ENCODE results near the gene FBXL13.
"Not testable (repeated sequence)": the region's sequence is repeated elsewhere in the genome, so short reads cannot be mapped to it uniquely, and the experiment has no call there.

Gene FBXL13

GRCh38 chr7:103079836-103080235 lies 5.2 kb upstream of the FBXL13 start:
- no peak for DNase-seq (ENCODE audit: low spot score)

- DNase-seq (ENCODE audit: low spot score): not testable (repeated sequence)
These were observed 3.6 kb upstream of the FBXL13 start for GRCh38 chr7:103078226-103078625.

- DNase-seq (ENCODE audit: low spot score): no peak
These were observed 2.7 kb upstream of the FBXL13 start for GRCh38 chr7:103077318-103077717.

GRCh38 chr7:103076764-103077163 lies 2.2 kb upstream of the FBXL13 start:
- no peak for DNase-seq (ENCODE audit: low spot score)

- DNase-seq (ENCODE audit: low spot score): peak; percentile 44
These were observed 832 bp upstream of the FBXL13 start for GRCh38 chr7:103075337-103075918.

- DNase-seq (ENCODE audit: low spot score): peak; percentile 16
These were observed 542 bp downstream of the FBXL13 start for GRCh38 chr7:103073989-103074518.

- DNase-seq (ENCODE audit: low spot score): no peak
These were observed 3.6 kb downstream of the FBXL13 start for GRCh38 chr7:103071000-103071399.

GRCh38 chr7:103068414-103069403 lies 5.9 kb downstream of the FBXL13 start:
- DNase-seq (ENCODE audit: low spot score): no peak

GRCh38 chr7:103065667-103066066 lies 8.9 kb downstream of the FBXL13 start:
- DNase-seq (ENCODE audit: low spot score): peak; percentile 19

GRCh38 chr7:103063895-103064294 lies 10.7 kb downstream of the FBXL13 start:
- no peak for DNase-seq (ENCODE audit: low spot score)

- DNase-seq (ENCODE audit: low spot score): no peak
These were observed 15.1 kb downstream of the FBXL13 start for GRCh38 chr7:103059471-103059870.

- DNase-seq (ENCODE audit: low spot score): no peak
These were observed 16.5 kb downstream of the FBXL13 start for GRCh38 chr7:103058122-103058521.

- DNase-seq (ENCODE audit: low spot score): not testable (repeated sequence)
These were observed 18.6 kb downstream of the FBXL13 start for GRCh38 chr7:103056006-103056405.

GRCh38 chr7:103051519-103051918 lies 23.1 kb downstream of the FBXL13 start:
- DNase-seq (ENCODE audit: low spot score): no peak

GRCh38 chr7:103048833-103049232 lies 25.8 kb downstream of the FBXL13 start:
- DNase-seq (ENCODE audit: low spot score): no peak

GRCh38 chr7:103041815-103042214 lies 32.8 kb downstream of the FBXL13 start:
- not testable (repeated sequence) for DNase-seq (ENCODE audit: low spot score)

- DNase-seq (ENCODE audit: low spot score): not testable (repeated sequence)
These were observed 36.5 kb downstream of the FBXL13 start for GRCh38 chr7:103037823-103038739.

GRCh38 chr7:103037476-103037822 lies 37.1 kb downstream of the FBXL13 start:
- no peak for DNase-seq (ENCODE audit: low spot score)

- DNase-seq (ENCODE audit: low spot score): not testable (repeated sequence)
These were observed 40.3 kb downstream of the FBXL13 start for GRCh38 chr7:103034318-103034717.

- DNase-seq (ENCODE audit: low spot score): peak; percentile 27
These were observed 42.8 kb downstream of the FBXL13 start for GRCh38 chr7:103031781-103032180.

GRCh38 chr7:103031024-103031423 lies 43.6 kb downstream of the FBXL13 start:
- DNase-seq (ENCODE audit: low spot score): no peak

- no peak for DNase-seq (ENCODE audit: low spot score)
These were observed 49.3 kb downstream of the FBXL13 start for GRCh38 chr7:103025341-103025740.

Measured in hepatic stellate cell (primary cell).